NCI-H446 (cell line): ENCODE measurements around the gene G6PC1.
"Not testable (repeated sequence)": the region's sequence is repeated elsewhere in the genome, so short reads cannot be mapped to it uniquely, and the experiment has no call there.

ENCODE experiments used
- DNase-seq, 2 experiments: peaks; one replicate each; lab custom pipeline; 2025; lab: John Stamatoyannopoulos, UW

The G6PC1 gene

DNA sequence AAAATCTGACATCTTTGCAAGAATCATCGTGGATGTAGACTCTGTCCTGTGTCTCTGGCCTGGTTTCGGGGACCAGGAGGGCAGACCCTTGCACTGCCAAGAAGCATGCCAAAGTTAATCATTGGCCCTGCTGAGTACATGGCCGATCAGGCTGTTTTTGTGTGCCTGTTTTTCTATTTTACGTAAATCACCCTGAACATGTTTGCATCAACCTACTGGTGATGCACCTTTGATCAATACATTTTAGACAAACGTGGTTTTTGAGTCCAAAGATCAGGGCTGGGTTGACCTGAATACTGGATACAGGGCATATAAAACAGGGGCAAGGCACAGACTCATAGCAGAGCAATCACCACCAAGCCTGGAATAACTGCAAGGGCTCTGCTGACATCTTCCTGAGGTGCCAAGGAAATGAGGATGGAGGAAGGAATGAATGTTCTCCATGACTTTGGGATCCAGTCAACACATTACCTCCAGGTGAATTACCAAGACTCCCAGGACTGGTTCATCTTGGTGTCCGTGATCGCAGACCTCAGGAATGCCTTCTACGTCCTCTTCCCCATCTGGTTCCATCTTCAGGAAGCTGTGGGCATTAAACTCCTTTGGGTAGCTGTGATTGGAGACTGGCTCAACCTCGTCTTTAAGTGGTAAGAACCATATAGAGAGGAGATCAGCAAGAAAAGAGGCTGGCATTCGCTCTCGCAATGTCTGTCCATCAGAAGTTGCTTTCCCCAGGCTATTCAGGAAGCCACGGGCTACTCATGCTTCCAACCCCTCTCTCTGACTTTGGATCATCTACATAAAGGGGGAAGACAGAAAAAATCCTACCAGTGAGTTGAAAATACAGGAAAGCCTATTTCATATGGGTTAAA, at the start of gene G6PC1:
TSS of gene G6PC1 (plus strand) at position 340 of the 872 bp plus-strand sequence. CDS start at position 418, 78 bp downstream.
- no peak for DNase-seq

GRCh38 chr17:42850954-42851353, 49.6 kb upstream of the G6PC1 start, which contains the start of gene AOC3:
TSS of gene AOC3 (plus strand) at chr17:42851199. CDS start at chr17:42851344, 145 bp downstream.
- no peak for DNase-seq

DNA sequence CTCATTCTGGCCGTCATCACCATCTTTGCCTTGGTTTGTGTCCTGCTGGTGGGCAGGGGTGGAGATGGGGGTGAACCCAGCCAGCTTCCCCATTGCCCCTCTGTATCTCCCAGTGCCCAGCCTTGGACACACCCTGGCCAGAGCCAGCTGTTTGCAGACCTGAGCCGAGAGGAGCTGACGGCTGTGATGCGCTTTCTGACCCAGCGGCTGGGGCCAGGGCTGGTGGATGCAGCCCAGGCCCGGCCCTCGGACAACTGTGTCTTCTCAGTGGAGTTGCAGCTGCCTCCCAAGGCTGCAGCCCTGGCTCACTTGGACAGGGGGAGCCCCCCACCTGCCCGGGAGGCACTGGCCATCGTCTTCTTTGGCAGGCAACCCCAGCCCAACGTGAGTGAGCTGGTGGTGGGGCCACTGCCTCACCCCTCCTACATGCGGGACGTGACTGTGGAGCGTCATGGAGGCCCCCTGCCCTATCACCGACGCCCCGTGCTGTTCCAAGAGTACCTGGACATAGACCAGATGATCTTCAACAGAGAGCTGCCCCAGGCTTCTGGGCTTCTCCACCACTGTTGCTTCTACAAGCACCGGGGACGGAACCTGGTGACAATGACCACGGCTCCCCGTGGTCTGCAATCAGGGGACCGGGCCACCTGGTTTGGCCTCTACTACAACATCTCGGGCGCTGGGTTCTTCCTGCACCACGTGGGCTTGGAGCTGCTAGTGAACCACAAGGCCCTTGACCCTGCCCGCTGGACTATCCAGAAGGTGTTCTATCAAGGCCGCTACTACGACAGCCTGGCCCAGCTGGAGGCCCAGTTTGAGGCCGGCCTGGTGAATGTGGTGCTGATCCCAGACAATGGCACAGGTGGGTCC, 49.0 kb upstream of the G6PC1 start:
- DNase-seq, result not testable (repeated sequence)

- DNase-seq, result no peak
Measured at GRCh38 chr17:42852351-42852750, 48.2 kb upstream of the G6PC1 start.

DNA sequence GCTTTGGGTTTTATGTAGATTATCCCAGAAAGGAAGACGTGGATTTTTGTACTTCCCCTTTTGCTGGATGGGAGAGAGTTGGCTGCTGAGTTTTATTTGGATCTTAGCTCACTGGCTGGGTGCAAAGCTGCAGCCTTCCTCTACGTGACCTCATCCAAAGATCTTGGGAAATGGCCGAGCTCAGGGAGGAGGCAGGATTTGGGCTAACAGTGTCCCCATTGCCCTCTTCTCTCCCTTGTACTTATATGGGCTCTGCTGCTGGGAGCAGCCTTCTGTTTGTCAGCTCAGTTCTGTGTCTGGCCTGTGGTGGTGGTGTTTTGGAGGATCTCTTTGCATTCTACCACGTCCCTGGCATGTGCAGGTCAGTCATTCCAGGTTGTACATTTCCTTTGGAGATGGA, 47.6 kb upstream of the G6PC1 start:
- no peak for DNase-seq

- DNase-seq, result no peak
Measured at GRCh38 chr17:42853597-42853967, 47.0 kb upstream of the G6PC1 start.

- no peak for DNase-seq
Measured at GRCh38 chr17:42853968-42854790, 46.4 kb upstream of the G6PC1 start.

DNA sequence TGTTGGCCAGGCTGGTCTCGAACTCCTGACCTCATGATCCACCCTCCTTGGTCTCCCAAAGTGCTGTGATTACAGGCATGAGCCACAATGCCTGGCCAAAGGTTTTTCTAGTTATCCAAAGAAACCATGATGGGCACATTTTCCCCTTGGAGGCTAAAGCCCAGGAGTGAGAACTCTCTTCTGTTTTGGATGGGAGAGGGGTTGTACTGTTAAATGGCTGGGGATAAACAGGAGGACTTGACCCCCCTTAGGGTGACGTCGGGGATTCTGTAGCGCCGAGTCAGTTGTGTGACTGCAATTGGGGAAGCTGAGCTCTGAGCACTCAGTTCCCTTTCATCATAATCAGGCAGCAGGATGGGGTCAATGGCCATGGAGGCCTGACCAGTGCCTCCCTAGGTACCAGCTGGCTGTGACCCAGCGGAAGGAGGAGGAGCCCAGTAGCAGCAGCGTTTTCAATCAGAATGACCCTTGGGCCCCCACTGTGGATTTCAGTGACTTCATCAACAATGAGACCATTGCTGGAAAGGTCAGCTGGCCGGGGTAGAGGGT, 45.5 kb upstream of the G6PC1 start:
- no peak for DNase-seq

- not testable (repeated sequence) for DNase-seq
Measured at GRCh38 chr17:42856093-42856492, 44.5 kb upstream of the G6PC1 start.

- not testable (repeated sequence) for DNase-seq
Measured at GRCh38 chr17:42856516-42856915, 44.1 kb upstream of the G6PC1 start.

- no peak for DNase-seq
Measured at GRCh38 chr17:42857389-42857788, 43.2 kb upstream of the G6PC1 start.

GRCh38 chr17:42865638-42866094, 34.9 kb upstream of the G6PC1 start:
- DNase-seq, result no peak

- DNase-seq, result no peak
Measured at GRCh38 chr17:42866216-42866615, 34.4 kb upstream of the G6PC1 start.

GRCh38 chr17:42866631-42867575, 33.7 kb upstream of the G6PC1 start:
- no peak for DNase-seq

- not testable (repeated sequence) for DNase-seq
Measured at GRCh38 chr17:42867694-42868261, 32.8 kb upstream of the G6PC1 start.

DNA sequence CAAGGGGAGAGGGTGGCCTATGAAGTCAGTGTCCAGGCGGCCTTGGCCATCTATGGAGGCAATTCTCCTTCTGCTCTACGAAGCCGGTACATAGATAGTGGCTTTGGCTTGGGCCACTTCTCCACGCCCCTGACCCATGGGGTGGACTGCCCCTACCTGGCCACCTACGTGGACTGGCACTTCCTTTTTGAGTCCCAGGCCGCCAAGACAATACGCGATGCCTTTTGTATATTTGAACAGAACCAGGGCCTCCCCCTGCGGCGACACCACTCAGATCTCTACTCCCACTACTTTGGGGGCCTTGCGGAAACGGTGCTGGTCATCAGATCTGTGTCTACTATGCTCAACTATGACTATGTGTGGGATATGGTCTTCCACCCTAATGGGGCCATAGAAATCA, 32.3 kb upstream of the G6PC1 start:
- no peak for DNase-seq

DNA sequence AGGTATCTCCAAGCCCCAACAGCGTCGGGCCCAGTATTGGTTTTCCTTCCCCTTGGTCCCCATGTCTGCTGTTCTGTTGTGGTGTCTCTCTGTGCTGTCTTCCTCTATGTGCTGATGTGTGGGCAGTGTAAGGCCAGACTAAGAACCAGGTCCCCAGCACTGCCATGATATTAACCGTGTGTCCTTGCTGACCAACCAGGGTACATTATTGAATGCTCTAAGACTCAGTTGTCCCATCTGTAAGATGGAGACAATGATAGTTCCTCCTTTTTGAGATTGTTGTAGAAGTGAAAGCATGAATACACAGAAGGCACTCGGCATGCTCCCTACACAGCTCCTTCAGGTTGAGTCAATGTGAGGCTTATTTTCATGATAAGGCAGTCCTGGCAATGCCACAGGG, 29.0 kb upstream of the G6PC1 start:
- no peak for DNase-seq

DNA sequence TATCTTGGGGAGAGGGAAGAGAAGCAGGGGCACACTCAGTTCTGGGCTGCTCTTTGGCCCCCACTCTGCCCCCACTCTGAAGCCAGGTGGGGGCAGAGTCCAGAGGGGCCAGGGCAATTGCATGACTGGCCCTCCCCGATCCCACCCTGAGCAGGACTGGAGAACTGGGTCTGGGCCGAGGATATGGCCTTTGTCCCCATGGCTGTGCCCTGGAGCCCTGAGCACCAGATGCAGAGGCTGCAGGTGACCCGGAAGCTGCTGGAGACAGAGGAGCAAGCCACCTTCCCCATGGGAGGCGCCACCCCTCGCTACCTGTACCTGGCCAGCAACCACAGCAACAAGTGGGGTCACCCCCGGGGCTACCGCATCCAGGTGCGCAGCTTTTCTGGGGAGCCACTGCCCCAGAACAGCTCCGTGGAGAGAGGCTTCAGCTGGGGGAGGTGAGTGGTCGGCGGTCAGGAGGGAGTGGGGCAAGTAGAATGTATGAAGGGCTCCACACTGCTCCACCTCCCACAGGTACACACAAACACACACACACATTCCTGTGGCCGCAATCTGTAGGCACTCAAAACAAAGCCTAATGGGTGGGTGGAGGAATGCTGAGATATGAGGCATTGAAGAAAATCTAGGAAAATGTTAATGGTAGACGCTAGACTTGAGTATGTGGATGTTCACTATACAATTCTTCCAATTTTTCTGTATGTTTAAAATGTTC, 28.2 kb upstream of the G6PC1 start:
- DNase-seq, result no peak

GRCh38 chr17:42873315-42873714, 27.3 kb upstream of the G6PC1 start:
- no peak for DNase-seq
